Measurements from ENCODE around the gene LPP. TPM values are rescaled to one million over a fixed set of nuclear protein-coding genes. Genes with fewer than 3 reads are reported as not detected.

Gene LPP
- total RNA-seq, 1 donor from 2014 or later, result 132 TPM

GRCh38 chr3:188513662-188514328 is 359.8 kb downstream of the LPP start:
- no peak for DNase-seq (ENCODE audit: low spot score in 2 of 2, unreplicated experiment in 2 of 2)
- peaks cover 5% of the 10 kb centered on the region for H3K9me3 Mint-ChIP-seq
- no peak overlapping the region for H3K4me3 Mint-ChIP-seq
- no peak overlapping the region for H3K27ac Mint-ChIP-seq
- TF ChIP-seq CTCF (IDR thresholded peaks at IDR 0.05; ENCODE audit: unreplicated experiment), result no peak
- H3K27me3 Mint-ChIP-seq (ENCODE audit: low read depth), result no peaks in the 10 kb centered on the region
- H3K4me1 Mint-ChIP-seq, result no peaks in the 10 kb centered on the region
- H3K36me3 Mint-ChIP-seq, result peaks cover 3% of the 10 kb centered on the region

- no peaks in the 10 kb centered on the region for H3K27me3 Mint-ChIP-seq (ENCODE audit: low read depth)
- peaks cover 5% of the 10 kb centered on the region for H3K9me3 Mint-ChIP-seq
- H3K27ac Mint-ChIP-seq, result no peak overlapping the region
- H3K4me3 Mint-ChIP-seq, result no peak overlapping the region
- no peak for TF ChIP-seq CTCF (IDR thresholded peaks at IDR 0.05; ENCODE audit: unreplicated experiment)
- no peak for DNase-seq (ENCODE audit: low spot score in 2 of 2, unreplicated experiment in 2 of 2)
- H3K4me1 Mint-ChIP-seq, result peaks cover 10% of the 10 kb centered on the region
- peaks cover 3% of the 10 kb centered on the region for H3K36me3 Mint-ChIP-seq
These were observed 362.6 kb downstream of the LPP start for GRCh38 chr3:188516515-188516914.

GRCh38 chr3:188518416-188518815 is 364.5 kb downstream of the LPP start:
- H3K4me1 Mint-ChIP-seq, result peaks cover 14% of the 10 kb centered on the region
- no peak for TF ChIP-seq CTCF (IDR thresholded peaks at IDR 0.05; ENCODE audit: unreplicated experiment)
- no peak overlapping the region for H3K27ac Mint-ChIP-seq
- H3K27me3 Mint-ChIP-seq (ENCODE audit: low read depth), result no peaks in the 10 kb centered on the region
- peaks cover 3% of the 10 kb centered on the region for H3K36me3 Mint-ChIP-seq
- no peak for DNase-seq (ENCODE audit: low spot score in 2 of 2, unreplicated experiment in 2 of 2)
- peaks cover 5% of the 10 kb centered on the region for H3K9me3 Mint-ChIP-seq
- H3K4me3 Mint-ChIP-seq, result no peak overlapping the region

- Mint-ChIP-seq H3K4me1 (peaks cover 14% of the 10 kb centered on the region), H3K9me3 (peaks cover 5% of the 10 kb centered on the region), H3K27me3 (ENCODE audit: low read depth) (no peaks in the 10 kb centered on the region), H3K36me3 (peaks cover 3% of the 10 kb centered on the region), H3K27ac (no peak overlapping the region), H3K4me3 (no peak overlapping the region)
- no peak for DNase-seq (ENCODE audit: low spot score in 2 of 2, unreplicated experiment in 2 of 2)
- TF ChIP-seq CTCF (IDR thresholded peaks at IDR 0.05; ENCODE audit: unreplicated experiment), result no peak
These were observed 365.0 kb downstream of the LPP start for GRCh38 chr3:188518835-188519452.

- Mint-ChIP-seq H3K4me3 (no peak overlapping the region), H3K27ac (no peak overlapping the region)
- no peak for DNase-seq (ENCODE audit: low spot score in 2 of 2, unreplicated experiment in 2 of 2)
These were observed 366.5 kb downstream of the LPP start for GRCh38 chr3:188520466-188520865.

More at GRCh38 chr3:188520466-188520865, 366.5 kb downstream of the LPP start:
- no peaks in the 10 kb centered on the region for H3K27me3 Mint-ChIP-seq (ENCODE audit: low read depth)
- H3K9me3 Mint-ChIP-seq, result peaks cover 5% of the 10 kb centered on the region
- TF ChIP-seq CTCF (IDR thresholded peaks at IDR 0.05; ENCODE audit: unreplicated experiment), result no peak
- peaks cover 12% of the 10 kb centered on the region for H3K36me3 Mint-ChIP-seq
- peaks cover 14% of the 10 kb centered on the region for H3K4me1 Mint-ChIP-seq

Measured in mesothelial cell of epicardium (in vitro differentiated cells).